NB4 (cell line): ENCODE data around the gene WFDC8.

Experiments used
- DNase-seq: peaks from one replicate; pipeline ENCODE4 v3.0.0; 2010; ENCODE audit warnings: low read depth
- H3K4me3 ChIP-seq: one replicate; pipeline ENCODE4 v1.5.1; 2011; ENCODE audit warnings: mild to moderate bottlenecking, low read depth, low read length, moderate library complexity
- MYC ChIP-seq: IDR thresholded peaks from 2 replicates; pipeline ENCODE4 v1.6.1; 2011; ENCODE audit warnings: low read depth, low read length

WFDC8 gene

DNA sequence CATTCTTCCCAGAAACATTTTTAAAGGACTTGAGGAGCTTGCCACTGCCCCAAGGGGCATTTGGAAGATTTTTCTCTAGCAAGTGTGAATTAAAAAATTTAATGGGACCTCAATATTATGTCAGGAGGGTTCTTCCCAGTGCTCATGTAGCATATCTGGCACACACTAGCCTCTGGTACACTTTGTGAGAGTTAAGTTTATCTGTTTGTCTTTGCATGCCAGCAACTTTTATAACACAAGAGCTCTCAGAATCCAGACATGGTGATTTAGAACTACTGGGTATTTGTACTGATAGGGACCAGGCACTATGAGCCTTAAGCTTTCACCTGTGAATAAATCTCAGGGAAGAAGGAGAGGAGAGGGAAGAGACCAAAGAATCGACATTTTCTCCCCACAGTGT is 76.5 kb downstream of the WFDC8 start:
- DNase-seq: no peak
- H3K4me3 ChIP-seq: no peak overlapping the region
- no peak for TF ChIP-seq MYC
